HepG2 (cell line): ENCODE results near the gene CFAP210. TPM values are rescaled to one million over a fixed set of nuclear protein-coding genes. Genes with fewer than 3 reads are reported as not detected.

ENCODE experiments used
- ATAC-seq: fragments of 200-7000 bp; cut with Tn5 transposase; 3 replicates; pipeline ENCODE4 v1.9.1; 2020; ENCODE audit warnings: mild to moderate bottlenecking, moderate library complexity
- BruUV-seq: library from RNA; stranded (reverse); fragments of 400-500 nt; replicated peaks from 2 replicates; lab custom pipeline; 2021; lab: Mats Ljungman, UMichigan
- CTCF ChIA-PET: fragments of 300-600 bp; formaldehyde crosslinking; extraction: SDS; loops from one replicate; lab custom pipeline; 2021; ENCODE audit warnings: low total read pairs, inconsistent platforms, low intra/inter-chr PET ratio; lab: Yijun Ruan, JAX
- POLR2A ChIA-PET: fragments of 350-600 bp; sonication (Branson Sonifier 250); formaldehyde crosslinking; loops from one replicate; lab custom pipeline; 2020; ENCODE audit warnings: antibody characterized with exemption, inconsistent platforms; lab: Yijun Ruan, JAX
- DNase-seq: peaks from one replicate; pipeline ENCODE4 v3.0.0-alpha.2; 2015; ENCODE audit warnings: low spot score
- FAIRE-seq: peaks from 3 replicates; lab custom pipeline; 2011; peaks lifted over from hg19 to GRCh38; lab: Jason Lieb, UNC
- H2AFZ ChIP-seq: one replicate; pipeline ENCODE4 v1.6.1; 2011; ENCODE audit warnings: low read length, inconsistent platforms
- H3K27ac ChIP-seq: fragments of 300-600 bp; 3 replicates; pipeline ENCODE4 v1.8.0; 2011; ENCODE audit warnings: mixed run types, mild to moderate bottlenecking, mixed read lengths, low read length, inconsistent platforms; ENCODE audit not compliant: insufficient read depth; ENCODE audit errors: extremely low read length
- H3K27me3 ChIP-seq, 2 experiments: fragments of 200-600 bp in 1 of 2; 2 replicates in 1 of 2; 3 replicates in 1 of 2; pipeline versions ENCODE4 v1.6.0 to v1.8.0; 2011; ENCODE audit warnings: low read length in 2 of 2, mild to moderate bottlenecking in 2 of 2, moderate library complexity in 2 of 2, inconsistent platforms in 1 of 2; ENCODE audit not compliant: insufficient read depth in 2 of 2, control insufficient read depth in 1 of 2
- H3K36me3 ChIP-seq, 2 experiments: fragments of 200-600 bp in 1 of 2; replicated peaks in 1 of 2; 2 replicates in 1 of 2; 3 replicates in 1 of 2; pipeline versions ENCODE4 v1.5.1 to v1.8.0; 2011; ENCODE audit warnings: low read length in 2 of 2, inconsistent platforms in 1 of 2; ENCODE audit not compliant: insufficient read depth in 2 of 2, control insufficient read depth in 1 of 2
- H3K4me1 ChIP-seq: 2 replicates; pipeline ENCODE4 v1.5.1; 2012; ENCODE audit warnings: low read length, inconsistent platforms; ENCODE audit not compliant: insufficient read depth
- H3K4me2 ChIP-seq: 2 replicates; pipeline ENCODE4 v1.6.0; 2011; ENCODE audit warnings: low read depth, low read length, inconsistent platforms
- H3K4me3 ChIP-seq, 3 experiments: fragments of 200-600 bp in 1 of 3; sonication (generic), shearing (Covaris generic) in 1 of 3; replicated peaks in 1 of 3; 2 replicates each; pipeline ENCODE4 v1.5.1; 2011 to 2016; ENCODE audit warnings: low read length in 3 of 3, inconsistent platforms in 2 of 3, low read depth in 2 of 3, mild to moderate bottlenecking in 2 of 3, control low read depth in 1 of 3, mixed read lengths in 1 of 3; ENCODE audit not compliant: insufficient read depth in 1 of 3
- H3K79me2 ChIP-seq: one replicate; pipeline ENCODE4 v1.6.1; 2011; ENCODE audit warnings: low read length, inconsistent platforms; ENCODE audit not compliant: insufficient read depth
- H3K9ac ChIP-seq: 2 replicates; pipeline ENCODE4 v1.6.0; 2011; ENCODE audit warnings: mild to moderate bottlenecking, low read depth, low read length, inconsistent platforms; ENCODE audit not compliant: insufficient read depth
- H3K9me3 ChIP-seq: 2 replicates; pipeline ENCODE4 v1.5.1; 2012; ENCODE audit warnings: mild to moderate bottlenecking, low read length
- H4K20me1 ChIP-seq: 2 replicates; pipeline ENCODE4 v1.6.0; 2011; ENCODE audit warnings: inconsistent platforms, mild to moderate bottlenecking, low read length, moderate library complexity; ENCODE audit not compliant: insufficient read depth
- CEBPB ChIP-seq: IDR thresholded peaks from 2 replicates; pipeline ENCODE4 v1.6.1; 2011; ENCODE audit warnings: low read depth, low read length, improper control_type of control experiment, borderline replicate concordance
- CEBPG ChIP-seq: IDR thresholded peaks from 2 replicates; pipeline ENCODE4 v1.6.1; 2016
- PBX3 ChIP-seq: sonication (generic); formaldehyde crosslinking; IDR thresholded peaks from 2 replicates; pipeline ENCODE4 v1.8.1; 2023; ENCODE audit warnings: missing genetic modification reagents, inconsistent platforms, borderline replicate concordance
- SAP130 ChIP-seq: IDR thresholded peaks from 2 replicates; pipeline ENCODE4 v1.6.1; 2016; ENCODE audit warnings: low read depth
- SKIL ChIP-seq: sonication (generic); formaldehyde crosslinking; IDR thresholded peaks from 2 replicates; pipeline ENCODE4 v1.8.0; 2022; ENCODE audit warnings: missing genetic modification reagents, mild to moderate bottlenecking, moderate library complexity, borderline replicate concordance
- STAG1 ChIP-seq: sonication (generic); formaldehyde crosslinking; IDR thresholded peaks from 2 replicates; pipeline ENCODE4 v1.4.0; 2020; ENCODE audit warnings: missing genetic modification reagents
- THRA ChIP-seq: sonication (generic); formaldehyde crosslinking; IDR thresholded peaks from 2 replicates; pipeline ENCODE4 v1.4.0; 2020; ENCODE audit warnings: missing genetic modification reagents, borderline replicate concordance
- ZFAT ChIP-seq: sonication (generic); formaldehyde crosslinking; conservative IDR thresholded peaks from 2 replicates; pipeline ENCODE4 v1.8.1; 2023; ENCODE audit warnings: missing genetic modification reagents, inconsistent platforms
- ZNF24 ChIP-seq: fragments of 450-650 bp; IDR thresholded peaks from 2 replicates; pipeline ENCODE4 v1.6.1; 2017; ENCODE audit warnings: antibody characterized with exemption, mild to moderate bottlenecking
- ZNF253 ChIP-seq: sonication (generic); formaldehyde crosslinking; IDR thresholded peaks from 2 replicates; pipeline ENCODE4 v1.8.0; 2022; ENCODE audit warnings: mild to moderate bottlenecking, missing genetic modification reagents, borderline replicate concordance
- ZNF503 ChIP-seq: sonication (generic); formaldehyde crosslinking; IDR thresholded peaks from 2 replicates; pipeline ENCODE4 v1.4.0; 2020; ENCODE audit warnings: missing genetic modification reagents
- ZNF549 ChIP-seq: sonication (generic); formaldehyde crosslinking; IDR thresholded peaks from 2 replicates; pipeline ENCODE4 v1.5.0; 2020; ENCODE audit warnings: missing genetic modification reagents
- ZNF773 ChIP-seq: sonication (generic); formaldehyde crosslinking; IDR thresholded peaks from 2 replicates; pipeline ENCODE4 v1.4.0; 2020; ENCODE audit warnings: missing genetic modification reagents, borderline replicate concordance
- ZNF800 ChIP-seq: sonication (generic); formaldehyde crosslinking; IDR thresholded peaks from 2 replicates; pipeline ENCODE4 v1.4.0; 2020; ENCODE audit warnings: missing genetic modification reagents
- WGBS: methylation state at CpG from one replicate; pipeline ENCODE4 v1.1.6; 2017; ENCODE audit warnings: low lambda C conversion rate; 5-methylcytosine and 5-hydroxymethylcytosine counted together
- in situ Hi-C: cut with HindIII; loops from 2 replicates; pipeline ENCODE4 v1.10.0; 2017; ENCODE audit warnings: low pct_unique_long_range_greater_than_20kb; ENCODE audit not compliant: extremely low pct_ligation_motif_present
- intact Hi-C: fragments of 100-400 bp; cut with micrococcal nuclease; formaldehyde crosslinking; loops from one replicate; pipeline ENCODE4 v1.10.0; 2022; ENCODE audit not compliant: unreplicated experiment
- polyA plus RNA-seq, 8 experiments: library from polyadenylated mRNA; depleted of rRNA in 3 of 8; stranded (reverse) in 7 of 8; unstranded in 1 of 8; fragments of >200 nt; fragmentation: Illumina TruSeq in 4 of 8; extraction: Trizol in 4 of 8; gene quantifications; 2 replicates each; pipeline versions ENCODE4 v1.2.1 to v1.2.3, GENCODE V29; 2011 to 2016; ENCODE audit warnings: low read depth in 4 of 8, missing spikeins in 1 of 8, mixed read lengths in 1 of 8; ENCODE audit not compliant: insufficient read depth in 1 of 8
- total RNA-seq, 5 experiments: library from RNA; depleted of rRNA; stranded (reverse); fragments of >200 nt; fragmentation: Illumina TruSeq; extraction: Trizol; gene quantifications; 2 replicates each; pipeline ENCODE4 v1.2.3, GENCODE V29; 2016; ENCODE audit warnings: low read depth in 1 of 5

Gene CFAP210
- total and polyA plus RNA-seq, 2 of the 13 experiments (the other 11 are each of a cell fraction or from before 2014, with no cell fraction given), result 0.18 TPM; not detected in 1

- no peak for TF ChIP-seq PBX3 (CRISPR knock-in tag)
Measured at GRCh38 chr2:169694894-169695260, 672 bp upstream of the CFAP210 start (continued).

- intact Hi-C loops, result no loop called here
- Histone ChIP-seq H3K27me3 (no peaks in the 10 kb centered on the region; a peak in 1 of 5 replicates), H3K4me2 (peak overlapping the region; percentile 96), H3K27ac (peak overlapping the region; percentile 79), H3K4me1 (peaks cover 44% of the 10 kb centered on the region), H4K20me1 (no peaks in the 10 kb centered on the region), H2AFZ (no peak overlapping the region), H3K9ac (peak overlapping the region; percentile 93; the same call in 1 of the 2 replicates), H3K4me3 (peak overlapping the region in 2 of 3 experiments; percentile 81 to 88; a peak in 3 of 6 replicates), H3K79me2 (peaks cover 16% of the 10 kb centered on the region), H3K36me3 (peaks cover 1 to 5% of the 10 kb centered on the region in 2 experiments; a peak in 1 of 5 replicates), H3K9me3 (no peaks in the 10 kb centered on the region)
- WGBS, result 7% methylated on average over 4 of the region's 4 CpGs
- DNase-seq (peak; percentile 52), FAIRE-seq (peak; percentile 21), ATAC-seq (peak; percentile 30)
- in situ Hi-C loops, result no loop called here
- ChIA-PET POLR2A (interaction anchor here (1.1 to 2.6 kb wide), 3 partner anchors 9 to 35 kb away, joined by 3 to 19 read pairs (median 3); no protein-coding TSS in a partner anchor), CTCF (interaction anchor here (0.6 kb wide), 1 partner anchor 40 kb away, joined by 3 read pairs; the partner anchor contains the start of gene KLHL23)
- no TSS peak for BruUV-seq
- TF ChIP-seq ZNF773 (no peak), ZNF253 (CRISPR knock-in tag) (no peak), STAG1 (peak; percentile 91), ZNF503 (CRISPR knock-in tag) (no peak), CEBPB (0 out of 2 replicates have a peak, but pooled peaks have one; percentile 38), ZFAT (CRISPR knock-in tag) (no peak), CEBPG (peak; percentile 23; the same call in 1 of the 2 replicates), SKIL (CRISPR knock-in tag) (no peak), SAP130 (CRISPR knock-in tag) (peak; percentile 80), ZNF24 (0 out of 2 replicates have a peak, but pooled peaks have one; percentile 0), THRA (CRISPR knock-in tag) (peak; percentile 40; the same call in 1 of the 2 replicates), ZNF549 (CRISPR knock-in tag) (no peak), ZNF800 (CRISPR knock-in tag) (no peak)
Measured at GRCh38 chr2:169693360-169693759, 845 bp downstream of the CFAP210 start.
